ENCODE data around the gene FAP. TPM values are rescaled to one million over a fixed set of nuclear protein-coding genes. Genes with fewer than 3 reads are reported as not detected.

FAP gene
- total RNA-seq, 1 donor from 2014 or later = 2.4 TPM

DNA sequence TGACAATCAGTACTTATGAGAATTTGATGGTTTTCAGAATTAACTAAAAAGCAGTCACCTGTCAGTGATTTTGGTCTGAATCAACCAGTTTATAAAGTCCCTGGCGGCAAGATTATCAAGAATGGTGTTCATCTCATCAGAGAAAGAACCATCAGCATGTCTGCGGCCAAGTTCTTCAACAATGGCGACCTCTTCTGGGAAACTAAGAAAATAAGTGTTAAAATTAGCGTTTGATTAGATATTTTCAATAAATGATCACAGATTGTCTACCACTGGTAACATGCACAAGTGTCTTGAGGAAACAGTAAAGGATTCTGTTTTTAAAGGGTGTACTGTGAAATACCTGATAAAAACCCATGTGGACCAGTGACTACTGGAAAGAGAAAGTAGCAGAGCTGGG, 99.3 kb downstream of the FAP start:
- FAIRE-seq = no peak

DNA sequence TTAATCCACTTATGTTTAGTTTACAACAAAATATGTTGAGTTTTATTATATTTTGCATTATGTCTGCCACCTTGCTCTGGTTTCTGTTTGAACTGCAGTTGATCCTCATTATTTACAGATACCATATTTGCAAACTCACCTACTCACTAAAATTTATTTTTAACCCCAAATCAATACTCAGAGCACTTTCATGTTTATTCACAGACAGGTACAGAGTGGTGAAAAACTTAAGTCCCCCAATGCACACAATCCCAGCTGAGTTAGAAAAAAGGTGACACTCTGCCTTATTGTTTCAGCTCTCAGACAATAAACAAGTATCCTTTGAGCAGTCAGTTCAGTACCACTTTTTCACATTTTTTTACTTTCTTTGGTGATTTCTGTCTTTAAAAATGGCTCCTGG, 104.9 kb downstream of the FAP start:
- DNase-seq (ENCODE audit: low spot score in 2 of 2) (no peak), FAIRE-seq (no peak)

More for the DNA sequence above, 99.3 kb downstream of the FAP start:
- no peak for DNase-seq (ENCODE audit: low spot score in 2 of 2)

DNA sequence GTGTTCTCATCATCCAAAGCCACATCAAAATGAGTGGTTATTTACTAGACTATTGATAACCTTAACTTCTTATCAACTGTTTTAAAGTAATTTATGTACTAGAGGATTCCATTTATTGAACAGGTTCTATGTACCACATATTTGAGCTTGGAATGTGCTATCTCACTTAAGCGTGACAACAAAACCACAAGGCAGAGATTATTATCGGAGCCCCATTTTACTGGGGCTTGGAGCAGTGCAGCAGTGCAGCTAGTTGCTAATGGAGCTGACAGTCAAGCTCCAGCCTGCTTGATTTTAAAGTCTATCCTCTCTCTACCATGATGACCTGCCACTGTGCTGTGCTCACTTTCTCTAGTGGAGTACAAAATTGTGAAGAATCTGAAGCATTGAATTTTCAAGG, 115.8 kb downstream of the FAP start:
- FAIRE-seq = no peak
- DNase-seq (ENCODE audit: low spot score in 2 of 2) = no peak

DNA sequence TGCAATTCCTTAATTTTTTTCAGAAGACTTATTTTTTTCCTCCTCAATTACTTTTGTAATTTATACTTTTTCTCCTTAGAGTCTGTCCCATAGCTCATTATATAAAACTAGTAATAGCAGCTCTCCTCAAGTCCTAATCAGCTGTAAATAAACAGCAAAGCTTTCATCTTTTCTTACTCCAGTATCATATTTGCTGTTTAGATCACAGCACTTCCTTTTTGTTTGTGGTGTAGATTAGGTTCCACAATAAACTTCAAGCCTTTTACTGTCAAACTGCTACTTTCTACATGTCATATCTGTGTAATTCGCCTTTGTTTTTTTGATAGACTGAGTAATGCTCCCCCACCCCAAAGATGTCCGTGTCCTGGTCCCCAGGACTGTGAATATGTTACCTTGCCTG, 116.7 kb downstream of the FAP start:
- DNase-seq (ENCODE audit: low spot score in 2 of 2) = no peak
- no peak for FAIRE-seq

DNA sequence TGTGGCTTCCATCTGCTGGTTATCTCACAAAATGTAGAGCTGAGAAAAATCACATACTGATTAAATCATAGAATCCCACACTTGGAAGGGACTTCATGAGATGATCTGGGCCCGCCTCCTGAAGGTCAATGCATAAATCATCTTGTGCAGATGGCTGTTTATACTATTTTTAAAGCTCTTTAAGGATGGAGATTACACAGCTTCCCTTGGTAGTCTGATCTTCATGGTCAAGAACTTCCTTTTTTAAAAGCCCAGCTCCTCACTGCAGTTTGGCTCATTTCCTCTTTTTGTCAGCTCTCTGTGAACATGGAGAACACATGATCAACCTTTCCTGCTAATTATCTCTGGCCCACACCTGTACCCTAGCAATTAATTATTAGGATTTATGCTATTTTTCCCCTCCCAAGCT, 117.1 kb downstream of the FAP start:
- FAIRE-seq (no peak), DNase-seq (ENCODE audit: low spot score in 2 of 2) (no peak)

DNA sequence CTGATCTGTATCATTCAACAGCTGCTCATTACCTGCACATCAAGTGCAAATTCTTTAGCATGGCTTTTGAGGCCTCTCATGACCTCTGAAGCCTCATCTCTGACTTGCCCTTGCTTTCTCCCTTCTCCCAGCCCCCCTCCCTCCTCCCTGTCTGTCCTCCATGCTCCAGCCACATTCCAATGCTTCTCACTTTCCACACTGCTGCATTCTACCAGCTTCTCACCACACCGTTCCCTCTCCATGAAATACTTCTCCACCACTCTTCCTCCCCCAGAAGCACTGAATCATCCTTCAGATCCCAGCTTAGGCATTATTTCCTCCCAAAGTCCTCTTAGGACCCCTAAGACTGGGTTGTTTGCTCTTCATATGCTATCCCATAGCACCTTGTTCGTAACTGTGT, 118.1 kb downstream of the FAP start:
- DNase-seq (ENCODE audit: low spot score in 2 of 2) (no peak), FAIRE-seq (no peak)

DNA sequence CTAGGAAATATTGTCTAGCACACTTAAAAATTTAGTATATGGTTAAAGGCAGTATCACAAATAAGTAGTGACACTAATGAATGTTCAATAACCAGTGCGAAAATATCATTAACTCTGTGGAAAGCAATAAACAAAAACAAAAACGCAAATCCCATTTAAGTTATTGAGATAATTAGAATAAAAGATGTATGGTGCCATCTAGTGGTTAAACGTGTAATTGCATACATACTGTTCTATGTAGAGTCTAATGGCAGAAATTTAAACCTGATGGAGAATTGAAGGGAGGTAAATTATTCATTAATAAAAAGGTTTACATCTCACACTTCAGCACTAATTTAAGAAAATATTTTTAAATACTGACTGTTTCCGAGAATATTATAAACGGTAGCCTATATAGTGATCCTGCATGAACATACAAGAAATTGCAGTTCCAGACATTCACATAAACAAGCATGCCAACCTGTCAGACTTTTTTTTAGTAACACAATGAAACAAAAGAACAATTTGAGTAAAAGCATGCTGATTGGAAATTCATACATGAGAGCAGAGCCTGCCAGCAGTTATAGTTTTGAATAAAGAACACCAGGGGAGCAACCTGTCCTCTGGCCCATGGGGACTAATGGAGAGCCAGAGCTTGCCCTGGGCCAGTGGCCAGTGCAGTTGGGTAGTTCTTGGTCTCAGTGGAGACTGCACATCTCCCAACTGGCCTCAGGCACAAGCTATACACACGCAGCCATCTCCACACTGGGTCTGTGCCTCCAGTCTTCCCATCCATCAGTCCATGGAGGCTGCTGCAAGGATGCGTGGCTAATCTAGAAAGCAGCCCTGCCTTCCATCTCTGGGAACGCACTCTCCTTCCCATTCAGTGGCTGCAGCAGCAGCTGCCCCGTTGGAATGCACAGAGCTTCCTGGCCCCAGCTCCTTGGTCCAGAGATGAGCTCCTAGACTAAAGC, 119.2 kb downstream of the FAP start:
- peak; percentile 13 to 43 for DNase-seq (ENCODE audit: low spot score in 2 of 2)

More for the DNA sequence above, 119.2 kb downstream of the FAP start:
- peak; percentile 92 for FAIRE-seq

Other genes with a start within 250 kb of the FAP start
- 8.6 TPM for gene DPP4, start 169.2 kb downstream of the FAP start, total RNA-seq
- 0.41 TPM for gene GCG, start 91.2 kb downstream of the FAP start, total RNA-seq
- 2.0 TPM for gene IFIH1, start 75.2 kb upstream of the FAP start, total RNA-seq
- gene GCA, start 100.7 kb upstream of the FAP start, total RNA-seq = 17.9 TPM

All from frontal cortex (tissue), 4 donors.